ENCODE measurements around the gene LIN54.

DNA sequence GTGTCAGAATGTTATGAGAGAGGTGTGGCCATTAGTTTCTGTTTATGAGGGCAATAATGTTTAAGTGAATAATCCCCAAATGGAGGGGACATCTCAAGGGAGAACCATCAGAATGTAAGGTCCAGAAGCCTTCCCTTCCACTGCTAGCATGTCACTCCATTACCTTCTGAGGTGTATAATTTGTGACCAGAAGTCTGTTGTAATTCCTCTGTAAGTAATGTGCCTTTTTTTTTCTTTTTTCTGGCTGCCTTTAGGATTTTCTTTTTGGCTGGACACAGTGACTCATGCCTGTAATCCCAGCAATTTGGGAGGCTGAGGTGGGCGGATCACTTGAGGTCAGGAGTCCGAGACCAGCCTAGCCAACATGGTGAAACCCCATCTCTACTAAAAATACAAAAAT is 13.6 kb upstream of the LIN54 start:
- TF ChIP-seq, protein P1, sequence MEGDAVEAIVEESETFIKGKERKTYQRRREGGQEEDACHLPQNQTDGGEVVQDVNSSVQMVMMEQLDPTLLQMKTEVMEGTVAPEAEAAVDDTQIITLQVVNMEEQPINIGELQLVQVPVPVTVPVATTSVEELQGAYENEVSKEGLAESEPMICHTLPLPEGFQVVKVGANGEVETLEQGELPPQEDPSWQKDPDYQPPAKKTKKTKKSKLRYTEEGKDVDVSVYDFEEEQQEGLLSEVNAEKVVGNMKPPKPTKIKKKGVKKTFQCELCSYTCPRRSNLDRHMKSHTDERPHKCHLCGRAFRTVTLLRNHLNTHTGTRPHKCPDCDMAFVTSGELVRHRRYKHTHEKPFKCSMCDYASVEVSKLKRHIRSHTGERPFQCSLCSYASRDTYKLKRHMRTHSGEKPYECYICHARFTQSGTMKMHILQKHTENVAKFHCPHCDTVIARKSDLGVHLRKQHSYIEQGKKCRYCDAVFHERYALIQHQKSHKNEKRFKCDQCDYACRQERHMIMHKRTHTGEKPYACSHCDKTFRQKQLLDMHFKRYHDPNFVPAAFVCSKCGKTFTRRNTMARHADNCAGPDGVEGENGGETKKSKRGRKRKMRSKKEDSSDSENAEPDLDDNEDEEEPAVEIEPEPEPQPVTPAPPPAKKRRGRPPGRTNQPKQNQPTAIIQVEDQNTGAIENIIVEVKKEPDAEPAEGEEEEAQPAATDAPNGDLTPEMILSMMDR (optimal IDR thresholded peaks at IDR 0.05 in 1 of 3, IDR thresholded peaks at IDR 0.05 in 1 of 3, conservative IDR thresholded peaks at IDR 0.05 in 1 of 3; ENCODE audit: extremely low read depth in 1 of 3, insufficient read depth in 2 of 3, low read length in 3 of 3) = no peak
- TF ChIP-seq EZH2 (IDR thresholded peaks at IDR 0.05; ENCODE audit: low read length) = no peak
